Thyroid gland (tissue), 4 donors: ENCODE measurements around the gene DNALI1. TPM values are rescaled to one million over a fixed set of nuclear protein-coding genes. Genes with fewer than 3 reads are reported as not detected.
A peak's percentile ranks its signal among the peaks of the same experiment; 100 is the strongest.

Experiments used
- DNase-seq, 2 donors: peaks; one replicate each; pipeline ENCODE4 v3.0.0-alpha.2; 2019
- H3K27ac ChIP-seq, 3 donors: fragments of 200-600 bp; sonication (generic); 1 replicate in 2 of 3; 2 replicates in 1 of 3; pipeline ENCODE4 v1.5.1; 2016 to 2019; ENCODE audit warnings: mild to moderate bottlenecking in 1 of 3, moderate library complexity in 1 of 3
- H3K27me3 ChIP-seq: fragments of 200-600 bp; sonication (generic); one replicate; pipeline ENCODE4 v1.5.1; 2019
- H3K36me3 ChIP-seq, 2 donors: fragments of 200-600 bp; sonication (generic); one replicate each; pipeline ENCODE4 v1.5.1; 2016 to 2019
- H3K4me1 ChIP-seq, 2 donors: fragments of 200-600 bp; sonication (generic); one replicate each; pipeline ENCODE4 v1.5.1; 2017 to 2019
- H3K4me3 ChIP-seq, 3 donors: fragments of 200-600 bp; sonication (generic); replicated peaks in 1 of 3; 1 replicate in 2 of 3; 2 replicates in 1 of 3; pipeline ENCODE4 v1.5.1; 2016; ENCODE audit warnings: mild to moderate bottlenecking in 1 of 3
- H3K9me3 ChIP-seq: fragments of 200-600 bp; sonication (generic); one replicate; pipeline ENCODE4 v1.5.1; 2017
- CTCF ChIP-seq, 6 experiments: fragments of 200-600 bp in 3 of 6; fragments of 450-650 bp in 3 of 6; sonication (generic) in 3 of 6; IDR thresholded peaks; one replicate each; pipeline ENCODE4 v1.5.1; 2016 to 2019; ENCODE audit warnings: antibody characterized with exemption in 6 of 6, mild to moderate bottlenecking in 2 of 6, inconsistent platforms in 1 of 6, moderate library complexity in 1 of 6
- POLR2A ChIP-seq, 2 donors: fragments of 450-650 bp; IDR thresholded peaks; one replicate each; pipeline ENCODE4 v1.6.1; 2017; ENCODE audit warnings: antibody characterized with exemption in 2 of 2, mild to moderate bottlenecking in 2 of 2, moderate library complexity in 1 of 2
- WGBS, 2 donors: methylation state at CpG; one replicate each; pipeline ENCODE4 v1.1.5; 2017; 5-methylcytosine and 5-hydroxymethylcytosine counted together
- intact Hi-C: fragments of 100-400 bp; cut with DNase I; formaldehyde crosslinking; loops from one replicate; pipeline ENCODE4 v1.15.1; 2023
- total RNA-seq, 4 donors: library from RNA; depleted of rRNA; stranded (reverse); fragments of >200 nt; gene quantifications; one replicate each; pipeline ENCODE4 v1.2.3, GENCODE V29; 2016

The DNALI1 gene
- total RNA-seq, 4 donors from 2014 or later: 25.5 to 36.3 (median 26.0) TPM

GRCh38 chr1:37545019-37545418, 11.7 kb upstream of the DNALI1 start:
- WGBS, 2 donors: 72 to 80% methylated on average over 5 of the region's 5 CpGs
- H3K36me3 ChIP-seq: peaks cover 11 to 50% of the 10 kb centered on the region in 2 donors
- H3K27ac ChIP-seq: no peak overlapping the region
- TF ChIP-seq POLR2A (IDR thresholded peaks at IDR 0.05) (no peak), CTCF (IDR thresholded peaks at IDR 0.05) (no peak)
- peaks cover 0 to 8% of the 10 kb centered on the region in 2 donors for H3K4me1 ChIP-seq
- DNase-seq: no peak
- H3K9me3 ChIP-seq: no peaks in the 10 kb centered on the region
- intact Hi-C loops: no loop called here
- no peak overlapping the region for H3K4me3 ChIP-seq
- no peaks in the 10 kb centered on the region for H3K27me3 ChIP-seq

GRCh38 chr1:37549341-37549740, 7.4 kb upstream of the DNALI1 start:
- TF ChIP-seq CTCF (IDR thresholded peaks at IDR 0.05): no peak
- no peak for TF ChIP-seq POLR2A (IDR thresholded peaks at IDR 0.05)
- Histone ChIP-seq H3K9me3 (no peaks in the 10 kb centered on the region), H3K4me3 (no peak overlapping the region), H3K27me3 (no peaks in the 10 kb centered on the region), H3K36me3 (peaks cover 4 to 55% of the 10 kb centered on the region in 2 donors), H3K4me1 (peaks cover 11 to 12% of the 10 kb centered on the region in 2 donors), H3K27ac (no peak overlapping the region)
- 93 to 94% methylated on average over 6 of the region's 6 CpGs for WGBS, 2 donors
- intact Hi-C loops: no loop called here
- DNase-seq: no peak

GRCh38 chr1:37553598-37553926, 3.2 kb upstream of the DNALI1 start:
- Histone ChIP-seq H3K27me3 (no peaks in the 10 kb centered on the region), H3K27ac (peak overlapping the region in 2 of 3 donors; percentile 69 to 79), H3K9me3 (no peaks in the 10 kb centered on the region), H3K4me1 (peaks cover 21 to 28% of the 10 kb centered on the region in 2 donors), H3K36me3 (peaks cover 0 to 20% of the 10 kb centered on the region in 2 donors), H3K4me3 (peak overlapping the region; percentile 97)
- intact Hi-C loops: loop anchor here (10.0 kb wide), 1 partner anchor 141 kb away; the partner anchor contains the start of gene CDCA8
- TF ChIP-seq POLR2A (IDR thresholded peaks at IDR 0.05): no peak
- TF ChIP-seq CTCF (IDR thresholded peaks at IDR 0.05): no peak
- no peak for DNase-seq
- 3 to 7% methylated on average over 11 of the region's 11 CpGs for WGBS, 2 donors

GRCh38 chr1:37553927-37554808, 2.6 kb upstream of the DNALI1 start, which contains the start of gene SNIP1:
TSS of gene SNIP1 (minus strand) at chr1:37554293. CDS start at chr1:37554229, 64 bp downstream.
- peak within 1 kb of the TSS; percentile 97 for H3K4me3 ChIP-seq
- H3K27ac ChIP-seq: peak within 1 kb of the TSS; percentile 39 to 79 (median 69)
- peaks cover 21 to 28% of the 10 kb centered on the region in 2 donors for H3K4me1 ChIP-seq
- intact Hi-C loops: loop anchor here (10.0 kb wide), 1 partner anchor 141 kb away; the partner anchor contains the start of gene CDCA8
- WGBS, 2 donors: 13 to 21% methylated on average over 34 to 54 of the region's 54 CpGs
- DNase-seq: peak; percentile 92 to 94
- H3K9me3 ChIP-seq: no peaks in the 10 kb centered on the region
- H3K27me3 ChIP-seq: no peaks in the 10 kb centered on the region
- H3K36me3 ChIP-seq: peaks cover 0 to 17% of the 10 kb centered on the region in 2 donors
- TF ChIP-seq POLR2A (IDR thresholded peaks at IDR 0.05) (peak in 1 of 2 donors; percentile 66), CTCF (IDR thresholded peaks at IDR 0.05) (no peak)

- H3K4me1 ChIP-seq: peaks cover 21 to 28% of the 10 kb centered on the region in 2 donors
- peak overlapping the region; percentile 25 to 66 (median 37) for H3K27ac ChIP-seq
- DNase-seq: no peak
- TF ChIP-seq CTCF (IDR thresholded peaks at IDR 0.05) (no peak), POLR2A (IDR thresholded peaks at IDR 0.05) (no peak)
- peak overlapping the region in 1 of 3 donors; percentile 30 for H3K4me3 ChIP-seq
- intact Hi-C loops: loop anchor here (10.0 kb wide), 1 partner anchor 137 kb away; the partner anchor contains the start of gene CDCA8
- no peaks in the 10 kb centered on the region for H3K36me3 ChIP-seq
- H3K9me3 ChIP-seq: no peaks in the 10 kb centered on the region
- WGBS, 2 donors: 55 to 62% methylated on average over 3 of the region's 3 CpGs
- H3K27me3 ChIP-seq: no peaks in the 10 kb centered on the region
Observed at GRCh38 chr1:37557402-37557801, 662 bp downstream of the DNALI1 start.
